GM12878 (cell line): ENCODE results near the gene ELMOD2. TPM values are rescaled to one million over a fixed set of nuclear protein-coding genes. Genes with fewer than 3 reads are reported as not detected.

Experiments
- ATAC-seq: fragments of 200-7000 bp; cut with Tn5 transposase; 3 replicates; pipeline ENCODE4 v1.9.1; 2020; ENCODE audit warnings: mild to moderate bottlenecking, moderate library complexity
- BruUV-seq: library from RNA; stranded (reverse); fragments of 400-500 nt; replicated peaks from 2 replicates; lab custom pipeline; 2021; lab: Mats Ljungman, UMichigan
- CTCF ChIA-PET: fragments of 300-600 bp; sonication (Branson Sonifier 250); formaldehyde crosslinking; extraction: SDS; loops from one replicate; lab custom pipeline; 2021; ENCODE audit warnings: inconsistent platforms; lab: Yijun Ruan, JAX
- POLR2A ChIA-PET: fragments of 350-600 bp; formaldehyde crosslinking; extraction: SDS; loops from one replicate; lab custom pipeline; 2021; ENCODE audit warnings: inconsistent platforms; lab: Charles Lee
- RAD21 ChIA-PET: fragments of 300-600 bp; sonication (Branson Sonifier 250); formaldehyde crosslinking; loops from one replicate; lab custom pipeline; 2023; ENCODE audit warnings: antibody characterized with exemption; ENCODE audit not compliant: unreplicated experiment; lab: Charles Lee
- SMC1A ChIA-PET: fragments of 300-600 bp; sonication (Branson Sonifier 250); formaldehyde crosslinking; loops from one replicate; lab custom pipeline; 2023; ENCODE audit not compliant: unreplicated experiment, uncharacterized antibody; lab: Charles Lee
- DNase-seq: peaks from one replicate; pipeline ENCODE4 v3.0.0-alpha.2; 2011; ENCODE audit warnings: low read depth, low spot score
- FAIRE-seq: peaks from 3 replicates; lab custom pipeline; 2011; peaks lifted over from hg19 to GRCh38; lab: Jason Lieb, UNC
- H2AFZ ChIP-seq: 2 replicates; pipeline ENCODE4 v1.6.0; 2011; ENCODE audit warnings: low read depth, low read length, control low read depth; ENCODE audit not compliant: control insufficient read depth
- H3K27ac ChIP-seq: 2 replicates; pipeline ENCODE4 v1.5.1; 2011; ENCODE audit warnings: control low read depth; ENCODE audit not compliant: control insufficient read depth, insufficient read depth
- H3K27me3 ChIP-seq, 2 experiments: replicated peaks in 1 of 2; 2 replicates each; pipeline versions ENCODE4 v1.6.0 to v1.6.1; 2011; ENCODE audit warnings: low read length in 1 of 2; ENCODE audit not compliant: control insufficient read depth in 2 of 2, insufficient read depth in 2 of 2
- H3K36me3 ChIP-seq, 2 experiments: 2 replicates each; pipeline ENCODE4 v1.5.1; 2011; ENCODE audit warnings: low read length in 1 of 2; ENCODE audit not compliant: control insufficient read depth in 2 of 2, insufficient read depth in 2 of 2
- H3K4me1 ChIP-seq: 2 replicates; pipeline ENCODE4 v1.6.1; 2011; ENCODE audit warnings: mild to moderate bottlenecking, low read length, moderate library complexity, mixed read lengths; ENCODE audit not compliant: control insufficient read depth, insufficient read depth
- H3K4me2 ChIP-seq: 2 replicates; pipeline ENCODE4 v1.6.0; 2011; ENCODE audit warnings: control low read depth; ENCODE audit not compliant: control insufficient read depth, insufficient read depth
- H3K4me3 ChIP-seq: fragments of 200-600 bp; sonication (generic); 2 replicates; pipeline ENCODE4 v1.5.1; 2016
- H3K79me2 ChIP-seq: 2 replicates; pipeline ENCODE4 v1.6.0; 2011; ENCODE audit warnings: low read length; ENCODE audit not compliant: control insufficient read depth, insufficient read depth
- H3K9ac ChIP-seq: 2 replicates; pipeline ENCODE4 v1.8.0; 2011; ENCODE audit warnings: low read length, control low read depth, mixed read lengths; ENCODE audit not compliant: control insufficient read depth, insufficient read depth
- H3K9me3 ChIP-seq: replicated peaks from 3 replicates; pipeline ENCODE4 v1.5.1; 2011; ENCODE audit warnings: mild to moderate bottlenecking, low read length; ENCODE audit not compliant: control insufficient read depth, insufficient read depth
- H4K20me1 ChIP-seq: 2 replicates; pipeline ENCODE4 v1.6.0; 2011; ENCODE audit not compliant: control insufficient read depth, insufficient read depth
- GABPA ChIP-seq: IDR thresholded peaks from 2 replicates; pipeline ENCODE4 v1.6.1; 2014; ENCODE audit warnings: antibody characterized with exemption, low read depth, mild to moderate bottlenecking, inconsistent platforms
- NR2F1 ChIP-seq: fragments of 450-650 bp; conservative IDR thresholded peaks from 2 replicates; pipeline ENCODE4 v1.6.1; 2017; ENCODE audit warnings: mild to moderate bottlenecking
- RAD51 ChIP-seq: fragments of 450-650 bp; IDR thresholded peaks from 2 replicates; pipeline ENCODE4 v1.6.1; 2016; ENCODE audit warnings: moderate library complexity, mild to moderate bottlenecking, inconsistent platforms
- SMAD1 ChIP-seq: fragments of 450-650 bp; IDR thresholded peaks from 2 replicates; pipeline ENCODE4 v1.6.1; 2018; ENCODE audit warnings: mild to moderate bottlenecking, low read depth; ENCODE audit not compliant: partially characterized antibody
- TARDBP ChIP-seq: IDR thresholded peaks from 2 replicates; pipeline ENCODE4 v1.6.1; 2016; ENCODE audit warnings: borderline replicate concordance
- WGBS: methylation state at CpG from one replicate; pipeline ENCODE4 v1.1.6; 2016; ENCODE audit warnings: low lambda C conversion rate; ENCODE audit not compliant: insufficient replicate concordance, insufficient coverage; ENCODE audit errors: missing lambda C conversion rate; 5-methylcytosine and 5-hydroxymethylcytosine counted together
- in situ Hi-C: fragments of 300-500 bp; cut with MboI; formaldehyde crosslinking; loops from 9 replicates; pipeline ENCODE4 v1.14.3; 2018; ENCODE audit warnings: mixed read lengths
- intact Hi-C: fragments of 100-400 bp; cut with micrococcal nuclease; formaldehyde crosslinking; loops from one replicate; pipeline ENCODE4 v1.14.2; 2022; ENCODE audit not compliant: unreplicated experiment
- polyA plus RNA-seq, 11 experiments: library from polyadenylated mRNA; depleted of rRNA in 4 of 11; unstranded in 6 of 11; stranded (reverse) in 5 of 11; fragments of >200 nt; fragmentation: Nextera tagmentation in 4 of 11; fragmentation: Illumina TruSeq in 1 of 11; extraction: Ambion mirVana in 4 of 11; extraction: Trizol in 1 of 11; gene quantifications; 1 replicate in 1 of 11; 2 replicates in 10 of 11; pipeline versions ENCODE4 v1.2.1 to v1.2.3, GENCODE V29; 2011 to 2016; ENCODE audit warnings: inconsistent platforms in 2 of 11, missing spikeins in 2 of 11, low read depth in 1 of 11
- total RNA-seq, 4 experiments: library from RNA; depleted of rRNA in 3 of 4; stranded (reverse); fragments of >200 nt in 3 of 4; fragmentation: Illumina TruSeq in 1 of 4; extraction: Trizol in 1 of 4; gene quantifications; 2 replicates each; pipeline versions ENCODE4 v1.2.1 to v1.2.3, GENCODE V29; 2013 to 2021
- TF ChIP-seq, protein P1 (sequence below): fragments of 450-650 bp; IDR thresholded peaks from 2 replicates; pipeline ENCODE4 v1.6.1; 2017; ENCODE audit warnings: antibody characterized with exemption, mild to moderate bottlenecking, moderate library complexity

The ELMOD2 gene
- total and polyA plus RNA-seq, 10 of the 15 experiments (the other 5 are each of a cell fraction or from before 2014, with no cell fraction given) = 6.5 to 16.7 (median 12.7) TPM

DNA sequence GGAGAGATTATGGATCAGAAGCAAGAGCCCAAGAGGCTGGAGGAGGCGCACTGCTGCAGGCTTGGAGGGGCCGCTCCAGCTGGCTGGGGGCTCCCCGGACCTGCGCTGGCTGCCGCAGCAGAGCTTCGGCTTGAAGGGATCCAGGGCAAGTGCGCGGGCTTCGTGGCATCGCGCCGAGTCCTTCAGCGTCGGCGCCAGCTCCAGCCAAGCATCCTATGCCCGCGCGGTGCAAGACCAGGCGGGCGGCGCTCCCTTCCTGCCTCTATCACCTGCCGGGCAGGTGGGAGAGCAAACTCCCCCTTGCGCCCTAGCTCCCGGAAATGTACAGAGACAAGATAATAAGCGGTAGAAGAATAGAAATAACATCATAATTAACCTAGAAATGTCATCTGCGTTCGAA lies 55.3 kb downstream of the ELMOD2 start:
- no TSS peak for BruUV-seq
- ChIA-PET SMC1A (no interaction called here), POLR2A (no interaction called here), CTCF (interaction anchor here (0.7 kb wide), 1 partner anchor 25 kb away, joined by 3 read pairs; no protein-coding TSS in a partner anchor), RAD21 (no interaction called here)
- Histone ChIP-seq H3K4me3 (no peak overlapping the region), H3K27ac (no peak overlapping the region), H2AFZ (no peak overlapping the region), H3K27me3 (peaks cover 3 to 7% of the 10 kb centered on the region in 2 experiments), H3K4me1 (no peaks in the 10 kb centered on the region), H3K9ac (no peak overlapping the region), H3K9me3 (no peaks in the 10 kb centered on the region; the same call in 2 of the 3 replicates), H3K79me2 (no peaks in the 10 kb centered on the region), H4K20me1 (no peaks in the 10 kb centered on the region), H3K36me3 (no peaks in the 10 kb centered on the region), H3K4me2 (no peak overlapping the region)
- in situ Hi-C loops (no loop called here), intact Hi-C loops (no loop called here)
- no peak for DNase-seq
- TF ChIP-seq, protein P1, sequence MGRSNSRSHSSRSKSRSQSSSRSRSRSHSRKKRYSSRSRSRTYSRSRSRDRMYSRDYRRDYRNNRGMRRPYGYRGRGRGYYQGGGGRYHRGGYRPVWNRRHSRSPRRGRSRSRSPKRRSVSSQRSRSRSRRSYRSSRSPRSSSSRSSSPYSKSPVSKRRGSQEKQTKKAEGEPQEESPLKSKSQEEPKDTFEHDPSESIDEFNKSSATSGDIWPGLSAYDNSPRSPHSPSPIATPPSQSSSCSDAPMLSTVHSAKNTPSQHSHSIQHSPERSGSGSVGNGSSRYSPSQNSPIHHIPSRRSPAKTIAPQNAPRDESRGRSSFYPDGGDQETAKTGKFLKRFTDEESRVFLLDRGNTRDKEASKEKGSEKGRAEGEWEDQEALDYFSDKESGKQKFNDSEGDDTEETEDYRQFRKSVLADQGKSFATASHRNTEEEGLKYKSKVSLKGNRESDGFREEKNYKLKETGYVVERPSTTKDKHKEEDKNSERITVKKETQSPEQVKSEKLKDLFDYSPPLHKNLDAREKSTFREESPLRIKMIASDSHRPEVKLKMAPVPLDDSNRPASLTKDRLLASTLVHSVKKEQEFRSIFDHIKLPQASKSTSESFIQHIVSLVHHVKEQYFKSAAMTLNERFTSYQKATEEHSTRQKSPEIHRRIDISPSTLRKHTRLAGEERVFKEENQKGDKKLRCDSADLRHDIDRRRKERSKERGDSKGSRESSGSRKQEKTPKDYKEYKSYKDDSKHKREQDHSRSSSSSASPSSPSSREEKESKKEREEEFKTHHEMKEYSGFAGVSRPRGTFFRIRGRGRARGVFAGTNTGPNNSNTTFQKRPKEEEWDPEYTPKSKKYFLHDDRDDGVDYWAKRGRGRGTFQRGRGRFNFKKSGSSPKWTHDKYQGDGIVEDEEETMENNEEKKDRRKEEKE = no peak
- TF ChIP-seq RAD51 (no peak), NR2F1 (no peak), GABPA (no peak), TARDBP (no peak), SMAD1 (no peak)
- no peak for FAIRE-seq
- 44% methylated on average over 27 of the region's 27 CpGs for WGBS
- ATAC-seq = no peak
